ENCODE results near the gene NCK2.
A peak's percentile ranks its signal among the peaks of the same experiment; 100 is the strongest.

NCK2 gene

GRCh38 chr2:105794926-105795574 is 50.3 kb downstream of the NCK2 start:
- no peak for DNase-seq

GRCh38 chr2:105795575-105795934 is 50.8 kb downstream of the NCK2 start:
- no peak for DNase-seq

- no peak for DNase-seq
Measured at GRCh38 chr2:105796131-105796638, 51.5 kb downstream of the NCK2 start.

- no peak for DNase-seq
Measured at GRCh38 chr2:105796791-105797190, 52.1 kb downstream of the NCK2 start.

- DNase-seq: no peak
Measured at GRCh38 chr2:105797298-105797819, 52.6 kb downstream of the NCK2 start.

- no peak for DNase-seq
Measured at GRCh38 chr2:105798595-105798994, 53.9 kb downstream of the NCK2 start.

GRCh38 chr2:105800036-105800713 is 55.5 kb downstream of the NCK2 start:
- no peak for DNase-seq

GRCh38 chr2:105800953-105801635 is 56.4 kb downstream of the NCK2 start:
- DNase-seq: no peak

- DNase-seq: no peak
Measured at GRCh38 chr2:105801961-105802360, 57.2 kb downstream of the NCK2 start.

- peak; percentile 46 for DNase-seq
Measured at GRCh38 chr2:105802587-105802986, 57.9 kb downstream of the NCK2 start.

- DNase-seq: no peak
Measured at GRCh38 chr2:105803337-105803736, 58.6 kb downstream of the NCK2 start.

- no peak for DNase-seq
Measured at GRCh38 chr2:105803773-105804172, 59.1 kb downstream of the NCK2 start.

GRCh38 chr2:105804266-105804665 is 59.6 kb downstream of the NCK2 start:
- no peak for DNase-seq

- DNase-seq: no peak
Measured at GRCh38 chr2:105806996-105807395, 62.3 kb downstream of the NCK2 start.

- DNase-seq: no peak
Measured at GRCh38 chr2:105808423-105809096, 63.8 kb downstream of the NCK2 start.

GRCh38 chr2:105809097-105809473 is 64.4 kb downstream of the NCK2 start:
- no peak for DNase-seq

- DNase-seq: no peak
Measured at GRCh38 chr2:105809723-105810122, 65.0 kb downstream of the NCK2 start.

- no peak for DNase-seq
Measured at GRCh38 chr2:105812180-105813044, 67.7 kb downstream of the NCK2 start.

GRCh38 chr2:105813045-105813315 is 68.3 kb downstream of the NCK2 start:
- no peak for DNase-seq

GRCh38 chr2:105813405-105813804 is 68.7 kb downstream of the NCK2 start:
- no peak for DNase-seq

- DNase-seq: no peak
Measured at GRCh38 chr2:105814291-105814940, 69.7 kb downstream of the NCK2 start.

- DNase-seq: no peak
Measured at GRCh38 chr2:105815401-105815800, 70.7 kb downstream of the NCK2 start.
